ENCODE data around the gene WNK4.
"Not testable (repeated sequence)": the region's sequence is repeated elsewhere in the genome, so short reads cannot be mapped to it uniquely, and the experiment has no call there.

WNK4 gene

DNA sequence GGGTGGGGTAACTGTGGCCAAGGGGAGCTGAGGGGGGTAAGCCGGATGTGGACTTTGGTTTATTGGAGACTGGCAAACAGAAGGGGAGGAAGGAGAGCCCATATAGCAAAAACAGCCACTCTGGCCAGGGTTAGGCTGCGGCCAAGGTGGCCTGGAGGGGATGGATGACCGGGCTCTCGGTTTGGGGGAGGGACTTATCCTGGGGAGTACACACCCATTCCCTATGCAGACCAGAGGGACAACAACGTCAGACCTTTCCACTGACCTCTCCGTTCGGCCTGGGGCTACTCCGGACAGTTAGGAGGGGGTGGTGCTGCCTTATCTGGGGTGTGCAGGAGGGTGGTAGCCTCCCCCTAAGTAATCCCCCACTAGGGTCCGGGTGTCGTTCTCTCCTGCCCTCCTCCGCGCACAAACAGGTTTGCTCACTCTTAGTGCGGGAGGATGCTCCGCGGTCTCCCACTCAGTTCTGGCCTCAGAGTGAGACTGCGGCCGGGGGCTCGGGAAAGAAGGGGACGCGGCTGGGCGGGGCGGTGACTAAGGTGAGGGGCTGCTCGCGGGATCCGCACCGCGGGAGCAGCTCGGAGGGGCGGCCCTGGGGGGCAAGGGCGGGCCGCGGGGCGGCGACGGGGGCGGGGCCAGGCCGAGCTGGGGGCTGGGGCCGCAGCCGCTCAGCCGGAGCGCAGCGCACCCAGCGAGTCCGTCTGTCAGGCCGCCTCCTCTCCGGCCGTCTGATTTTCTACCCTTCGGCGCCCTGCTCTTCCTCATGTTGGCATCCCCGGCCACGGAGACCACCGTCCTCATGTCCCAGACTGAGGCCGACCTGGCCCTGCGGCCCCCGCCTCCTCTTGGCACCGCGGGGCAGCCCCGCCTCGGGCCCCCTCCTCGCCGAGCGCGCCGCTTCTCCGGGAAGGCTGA lies at the start of gene WNK4:
Gene WNK4 (plus strand): TSS at position 675 of the 915 bp plus-strand sequence. CDS start 89 bp downstream, at position 764.
- no peak for DNase-seq (ENCODE audit: low read depth)

DNA sequence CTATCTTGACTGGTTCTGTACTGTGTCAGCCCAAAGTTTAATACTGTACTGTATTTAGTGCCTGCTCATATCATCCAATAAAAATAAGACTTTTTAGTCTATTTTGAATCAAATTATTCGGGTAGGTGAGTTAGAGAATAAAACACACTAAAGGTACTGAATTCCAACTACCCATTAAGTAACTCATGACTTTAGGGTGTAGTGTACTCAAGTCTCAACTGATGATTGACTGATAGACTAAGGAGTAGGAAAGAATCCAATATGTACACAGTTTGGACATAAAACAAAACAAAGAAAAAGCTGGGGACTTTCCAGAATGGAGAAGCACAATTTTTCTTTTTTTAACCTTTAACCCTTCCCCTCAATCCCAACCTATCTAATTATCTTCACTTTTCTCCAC lies 39.7 kb upstream of the WNK4 start:
- no peak for DNase-seq (ENCODE audit: low read depth)

DNA sequence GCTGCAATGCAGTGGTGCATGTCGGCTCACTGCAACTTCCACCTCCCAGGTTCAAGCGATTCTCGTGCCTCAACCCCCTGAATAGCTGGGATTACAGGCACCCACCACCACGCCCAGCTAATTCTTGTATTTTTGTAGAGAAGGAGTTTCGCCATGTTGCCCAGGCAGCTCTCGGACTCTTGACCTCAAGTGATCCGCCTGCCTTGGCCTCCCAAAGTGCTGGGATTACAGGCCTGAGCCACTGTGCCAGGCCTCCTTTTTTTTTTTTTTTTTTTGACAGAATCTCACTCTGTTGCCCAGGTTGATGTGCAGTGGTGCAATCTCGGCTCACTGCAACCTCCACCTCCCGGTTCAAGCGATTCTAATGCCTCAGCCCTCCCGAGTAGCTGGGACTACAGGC lies 37.5 kb upstream of the WNK4 start:
- DNase-seq (ENCODE audit: low read depth): not testable (repeated sequence)

DNA sequence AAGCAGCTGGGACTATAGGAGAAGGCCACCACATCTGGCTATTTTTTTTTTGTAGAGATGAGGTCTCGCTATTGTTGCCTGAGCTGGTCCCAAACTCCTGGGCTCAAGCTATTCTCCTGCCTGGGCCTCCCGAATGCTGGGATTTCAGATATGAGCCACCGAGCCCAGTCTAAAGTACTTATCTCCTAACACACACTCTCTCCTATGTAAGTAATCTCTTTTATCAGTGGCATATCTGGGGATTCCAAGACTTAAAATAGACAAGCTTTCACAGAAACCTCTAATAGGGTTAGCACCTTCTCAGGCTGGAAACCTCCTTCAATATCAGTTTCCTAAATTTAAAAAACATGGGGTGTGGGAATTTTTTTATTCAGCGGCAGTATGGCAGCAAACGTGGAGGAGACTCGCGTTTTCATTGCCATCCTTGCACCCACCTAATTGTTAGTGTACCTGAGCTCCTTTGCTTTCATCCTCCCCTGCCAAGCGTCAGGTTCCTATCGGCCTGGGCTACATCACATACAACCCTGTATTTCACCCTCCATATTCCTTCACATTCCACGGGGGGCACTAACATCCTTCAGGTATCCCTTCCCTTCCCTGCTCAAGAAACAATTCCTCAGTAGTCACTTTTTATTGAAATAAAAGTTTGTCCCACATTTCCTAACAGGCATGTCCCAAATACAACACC lies 36.7 kb upstream of the WNK4 start:
- DNase-seq (ENCODE audit: low read depth): no peak

DNA sequence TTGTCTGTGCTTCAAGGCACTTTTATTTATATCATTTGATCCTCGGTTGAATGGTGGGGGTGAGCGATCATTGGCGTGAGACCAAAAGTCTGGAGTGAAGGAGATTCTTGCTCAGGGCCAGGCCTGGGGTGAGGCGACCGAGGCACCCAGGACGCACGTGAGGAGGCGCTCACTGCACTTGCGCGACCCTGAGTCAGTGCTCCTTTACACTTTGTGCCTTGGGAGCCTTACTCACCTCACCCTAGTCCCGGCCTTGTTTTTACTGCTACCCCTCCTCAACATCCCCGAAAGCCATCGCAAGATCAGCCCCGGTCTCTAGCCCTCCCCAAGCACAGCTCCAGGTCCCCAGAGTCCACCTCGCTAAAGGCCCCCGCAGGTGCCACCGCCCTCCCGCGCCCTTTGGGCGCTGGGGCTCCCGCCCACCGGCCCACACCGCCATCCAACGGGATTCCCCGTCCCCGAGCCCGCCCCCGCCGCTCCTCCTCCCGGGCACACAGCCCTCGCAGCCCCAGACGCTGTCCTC lies 36.1 kb upstream of the WNK4 start:
- peak; percentile 51 for DNase-seq (ENCODE audit: low read depth)

DNA sequence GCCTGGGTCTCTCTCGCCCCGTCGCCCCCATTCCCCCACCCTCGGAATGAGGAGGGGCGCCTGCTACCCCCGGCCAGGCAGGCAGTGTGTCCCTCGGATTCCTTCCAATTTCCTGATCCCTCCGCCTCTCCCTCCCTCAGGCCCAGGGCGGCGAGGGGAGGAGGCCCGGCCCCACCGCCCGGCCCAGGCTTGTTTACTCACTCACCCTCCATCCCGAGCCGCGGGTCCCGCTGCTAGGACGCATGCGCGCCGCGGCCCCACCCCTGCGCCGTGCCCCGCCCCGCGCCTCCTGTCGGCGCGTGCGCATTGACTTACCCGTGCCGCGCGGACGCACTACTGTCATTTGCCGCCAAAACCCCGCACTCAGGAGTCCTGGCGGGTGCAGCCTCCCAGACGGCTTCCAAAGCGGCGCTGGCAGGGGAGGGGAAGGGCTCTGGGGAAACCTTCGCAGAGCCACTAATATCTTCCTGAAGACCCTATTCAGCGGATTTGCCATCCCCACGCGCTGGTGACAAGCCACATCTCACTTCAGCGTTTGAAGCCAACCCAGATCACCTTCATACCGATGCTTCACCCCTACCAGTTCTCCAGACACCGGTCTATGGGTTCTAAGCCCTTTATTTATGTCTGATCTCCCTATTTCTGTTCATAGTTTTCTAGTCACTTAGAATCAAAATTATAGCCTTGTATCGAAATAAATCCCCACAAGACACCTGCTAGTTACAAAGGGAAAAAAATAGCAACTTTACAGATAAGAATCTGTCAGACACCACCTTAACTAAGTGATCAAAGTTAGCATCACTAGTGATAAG lies 35.4 kb upstream of the WNK4 start, which contains the start of gene EZH1:
Gene EZH1 (minus strand): TSS at position 235 of the 812 bp plus-strand sequence. CDS start 16,099 bp downstream, outside the sequence.
- peak; percentile 85 for DNase-seq (ENCODE audit: low read depth)

DNA sequence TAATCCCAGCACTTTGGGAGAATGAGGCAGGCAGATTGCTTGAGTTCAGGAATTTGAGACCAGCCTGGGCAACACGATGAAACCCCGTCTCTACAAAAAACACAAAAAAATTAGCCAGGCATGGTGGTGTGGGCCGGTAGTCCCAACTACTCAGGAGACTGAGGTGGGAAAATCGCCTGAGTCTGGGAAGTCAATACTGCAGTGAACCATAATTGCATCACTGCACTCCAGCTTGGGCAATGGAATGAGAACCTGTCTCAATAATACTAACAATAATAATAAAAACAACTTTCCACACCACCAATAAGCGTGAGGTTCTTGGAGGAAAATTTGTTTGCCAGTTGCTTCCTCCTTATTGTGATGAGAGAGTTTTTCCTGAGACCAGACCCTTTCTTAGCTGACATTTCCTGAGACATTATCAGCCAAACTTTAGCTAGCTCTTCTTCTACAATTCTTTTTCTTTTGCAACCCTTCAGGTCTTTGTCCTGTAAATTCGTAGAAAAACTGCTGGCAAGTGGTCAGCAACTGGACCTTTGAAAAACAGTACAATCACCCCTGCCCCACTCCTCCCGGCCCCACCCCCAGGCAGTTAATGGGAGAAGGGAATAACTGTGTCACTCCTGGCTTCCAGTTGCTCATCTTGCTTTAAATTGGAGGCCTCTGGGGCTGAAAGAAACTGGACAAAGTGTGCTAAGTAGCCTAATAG lies 32.1 kb upstream of the WNK4 start:
- no peak for DNase-seq (ENCODE audit: low read depth)

DNA sequence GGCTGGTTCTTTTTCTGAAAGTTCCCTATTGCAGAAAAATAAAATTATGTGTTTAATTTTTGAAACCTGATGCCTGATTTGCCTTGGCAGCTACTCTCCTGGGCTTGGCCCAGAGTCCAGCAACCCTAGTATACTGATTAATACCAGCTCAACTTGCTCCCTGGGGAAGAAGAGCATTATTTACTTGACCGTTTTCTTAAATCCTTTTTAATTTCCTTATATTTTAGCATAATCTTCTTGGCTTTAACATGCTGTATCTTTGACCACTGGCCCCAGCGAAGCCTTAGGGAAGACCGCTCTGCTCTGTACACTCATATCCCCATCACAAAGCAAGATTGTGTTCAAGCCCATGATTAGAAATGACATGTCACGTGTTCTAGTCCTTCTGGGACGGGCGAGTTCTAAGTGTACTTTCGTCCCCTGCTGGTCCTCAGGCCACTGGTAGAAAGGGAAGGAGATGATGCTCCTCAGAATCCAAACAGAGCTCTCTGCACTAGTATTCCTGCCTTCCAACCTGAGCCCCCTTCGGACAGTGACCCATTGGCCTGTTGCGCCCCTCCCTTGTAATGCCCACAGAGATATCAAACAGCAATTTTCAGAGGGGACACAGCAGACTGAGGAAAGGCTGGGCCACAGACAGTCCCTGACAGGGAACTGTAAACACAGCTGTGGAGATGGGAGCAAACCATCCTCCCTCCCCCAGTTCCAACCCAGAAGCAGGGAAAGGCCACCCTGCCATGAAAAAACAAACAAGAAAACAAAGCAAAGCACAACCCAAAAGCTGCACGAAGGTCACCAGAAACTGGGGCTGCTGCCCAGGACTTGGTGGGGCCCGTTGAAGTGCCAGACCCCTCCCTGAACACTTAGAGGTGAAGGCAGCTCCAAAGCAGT lies 31.3 kb upstream of the WNK4 start:
- DNase-seq (ENCODE audit: low read depth): no peak

DNA sequence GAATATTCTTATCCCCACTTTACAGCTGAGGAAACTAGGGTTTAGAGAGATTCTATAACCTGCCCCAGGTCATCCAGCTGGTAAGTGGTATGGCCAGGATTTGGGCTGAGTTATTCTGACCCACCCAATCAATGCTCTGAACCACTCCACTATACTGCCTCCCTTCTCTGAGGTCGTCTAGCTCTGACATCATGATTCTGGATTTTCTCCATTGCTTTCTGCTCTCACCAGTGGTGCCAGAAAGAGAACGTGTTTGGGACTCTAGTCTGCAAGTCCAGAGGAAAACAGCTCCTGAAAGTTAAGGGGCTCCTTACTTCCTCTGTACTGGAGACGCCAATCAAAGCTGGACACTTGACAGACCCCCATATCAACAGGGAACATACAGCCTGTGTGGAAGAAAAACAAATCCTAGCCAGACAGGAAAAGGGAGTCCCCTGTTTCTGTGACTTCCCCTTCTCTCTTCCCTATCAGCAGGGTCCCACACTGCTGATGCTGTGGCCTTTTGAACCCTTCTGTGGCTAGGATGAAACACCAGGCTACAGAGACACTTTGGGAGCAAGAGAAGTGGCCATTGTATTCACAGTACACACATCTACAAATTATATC lies 29.6 kb upstream of the WNK4 start:
- DNase-seq (ENCODE audit: low read depth): no peak

DNA sequence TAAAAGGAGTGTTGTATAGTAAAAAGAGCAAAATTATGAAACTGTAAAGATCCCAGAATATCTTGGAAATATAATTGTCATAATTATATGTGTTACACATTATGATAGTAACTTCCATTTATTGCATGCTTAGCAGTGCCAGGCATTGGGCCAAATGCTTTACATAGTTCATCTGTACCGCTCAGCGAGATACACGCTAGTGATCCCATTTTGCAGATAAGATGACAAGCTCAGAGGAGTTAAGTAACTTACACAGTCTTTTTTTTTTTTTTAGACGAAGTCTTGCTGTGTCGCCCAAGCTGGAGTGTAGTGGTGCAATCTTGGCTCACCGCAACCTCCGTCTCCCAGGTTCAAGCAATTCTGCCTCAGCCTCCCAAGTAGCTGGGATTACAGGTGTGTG lies 28.8 kb upstream of the WNK4 start:
- no peak for DNase-seq (ENCODE audit: low read depth)

DNA sequence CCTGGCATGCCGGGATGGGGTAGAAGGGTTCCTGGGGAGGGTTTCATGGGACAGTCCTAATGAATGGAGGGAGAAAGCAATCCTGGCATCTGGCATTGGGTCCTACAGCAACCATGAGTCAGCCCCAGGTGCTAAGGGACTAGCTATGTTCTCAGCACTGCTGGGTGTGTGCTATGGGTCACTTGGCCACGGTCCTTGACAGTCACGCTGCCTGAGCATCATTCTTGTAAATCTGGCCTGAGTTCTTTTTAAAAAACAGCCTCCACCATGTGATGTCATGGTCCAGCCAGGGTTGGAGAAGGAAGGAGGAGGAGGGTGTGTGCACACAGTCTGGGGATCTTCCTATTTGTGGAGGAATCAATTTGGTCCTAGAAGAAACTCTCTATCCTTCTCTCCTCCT lies 25.6 kb upstream of the WNK4 start:
- no peak for DNase-seq (ENCODE audit: low read depth)

DNA sequence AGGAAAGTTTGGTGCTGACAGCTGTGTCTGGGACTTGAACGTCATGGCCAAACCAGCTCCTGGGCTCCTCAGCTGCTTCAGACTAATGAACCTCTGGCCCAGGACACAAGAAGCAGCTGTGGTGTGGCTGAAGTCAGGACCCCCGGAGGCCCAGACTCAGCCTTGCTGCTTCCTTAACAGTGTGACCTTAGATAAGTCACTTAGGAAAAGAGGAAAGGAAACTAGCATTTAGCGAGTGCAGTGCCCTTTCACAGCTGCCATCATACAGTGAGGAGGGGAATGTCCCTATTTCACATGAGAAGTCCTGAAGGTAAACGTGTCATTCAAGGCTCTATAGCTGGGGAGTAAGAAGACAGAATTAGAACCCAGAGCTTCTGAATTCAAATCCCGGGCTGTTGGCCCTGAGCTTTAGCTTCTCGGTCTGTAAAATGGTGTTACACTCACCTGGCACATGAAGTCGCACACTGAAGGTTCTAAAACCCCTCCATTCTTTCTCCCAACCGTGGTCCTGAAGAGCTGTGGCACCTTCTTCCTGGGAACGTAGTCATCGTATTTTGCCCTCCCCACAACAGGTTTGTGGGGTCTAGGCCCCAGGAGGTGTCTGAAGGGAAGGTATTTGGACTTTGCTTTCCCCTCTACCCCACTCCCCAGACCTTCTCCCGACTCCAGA lies 20.3 kb upstream of the WNK4 start:
- no peak for DNase-seq (ENCODE audit: low read depth)

DNA sequence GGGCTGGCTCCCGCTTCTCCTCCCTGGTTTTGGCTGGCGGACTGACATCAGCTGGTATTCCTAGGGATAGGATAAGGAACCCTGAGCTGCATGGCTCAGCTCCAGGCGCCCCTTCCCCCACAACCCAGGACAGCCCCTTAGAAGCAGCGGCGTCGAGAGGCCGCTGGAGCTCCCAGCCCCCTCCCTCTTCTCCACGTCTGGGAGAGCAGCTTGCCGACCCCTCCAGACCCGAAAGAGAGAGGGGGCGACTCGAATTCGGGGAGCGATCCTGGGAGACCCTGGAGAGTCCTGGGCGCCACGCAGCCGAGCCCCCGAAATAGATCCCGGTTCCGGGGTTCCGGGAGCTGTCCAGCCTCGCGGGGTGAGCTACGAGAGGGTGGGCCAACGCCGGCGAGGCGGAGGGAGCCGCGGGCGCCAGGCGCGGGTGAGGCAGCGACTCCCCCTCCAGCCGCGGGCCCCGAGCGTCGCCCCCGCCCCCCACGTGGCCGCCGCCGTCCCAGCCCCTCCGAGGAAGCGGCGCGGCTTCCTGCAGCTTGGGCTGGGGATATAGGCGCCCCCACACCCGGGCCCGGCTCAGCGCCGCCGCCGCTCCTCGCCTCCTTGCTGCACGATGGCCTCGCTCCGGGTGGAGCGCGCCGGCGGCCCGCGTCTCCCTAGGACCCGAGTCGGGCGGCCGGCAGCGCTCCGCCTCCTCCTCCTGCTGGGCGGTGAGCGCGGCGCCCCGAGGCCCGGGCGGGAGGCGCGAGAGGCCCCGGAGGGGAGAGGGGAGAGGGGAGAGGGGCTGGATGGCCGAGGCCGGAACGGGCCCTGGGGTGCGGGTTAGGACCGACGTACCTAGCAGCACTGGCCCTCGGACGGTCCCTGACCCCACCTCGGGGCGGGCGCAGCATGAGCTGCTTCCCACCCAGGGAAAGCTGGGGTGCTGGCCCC lies 19.5 kb upstream of the WNK4 start, which contains the start of gene RAMP2:
Gene RAMP2 (plus strand): TSS at position 576 of the 930 bp plus-strand sequence. CDS start 35 bp downstream, at position 611.
- no peak for DNase-seq (ENCODE audit: low read depth)

DNA sequence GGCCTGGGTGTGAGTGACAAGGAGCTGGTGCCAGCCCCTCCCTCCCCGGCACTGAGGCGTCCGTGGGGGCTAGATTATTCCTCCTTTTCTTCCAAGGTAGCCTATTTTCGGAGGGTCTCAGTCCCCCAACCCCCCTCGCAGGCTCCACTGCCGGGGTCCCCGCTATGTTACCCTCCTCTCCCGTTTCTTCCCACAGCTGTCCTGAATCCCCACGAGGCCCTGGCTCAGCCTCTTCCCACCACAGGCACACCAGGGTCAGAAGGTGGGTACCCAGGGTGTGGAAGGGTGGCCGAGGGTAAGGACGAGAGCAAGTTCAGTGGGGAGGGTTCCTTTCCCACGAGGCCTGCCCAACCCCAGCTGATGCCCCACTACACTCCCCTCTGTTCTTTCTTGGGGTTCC lies 18.8 kb upstream of the WNK4 start:
- DNase-seq (ENCODE audit: low read depth): no peak

DNA sequence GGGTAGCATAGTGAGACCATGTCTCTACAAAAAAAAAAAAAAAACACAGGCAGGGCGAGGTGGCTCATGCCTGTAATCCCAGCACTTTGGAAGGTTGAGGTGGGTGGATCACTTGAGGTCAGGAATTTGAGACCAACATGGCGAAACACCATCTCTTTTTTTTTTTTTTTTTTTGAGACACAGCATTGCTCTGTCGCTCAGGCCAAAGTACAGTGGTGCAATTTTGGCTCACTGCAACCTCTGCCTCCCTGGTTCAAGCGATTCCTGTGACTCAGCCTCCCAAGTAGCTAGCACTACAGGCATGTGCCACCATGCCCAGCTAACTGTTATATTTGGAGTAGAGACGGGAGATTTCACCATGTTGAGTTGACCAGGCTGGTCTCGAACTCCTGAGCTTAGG lies 14.3 kb upstream of the WNK4 start:
- DNase-seq (ENCODE audit: low read depth): no peak

DNA sequence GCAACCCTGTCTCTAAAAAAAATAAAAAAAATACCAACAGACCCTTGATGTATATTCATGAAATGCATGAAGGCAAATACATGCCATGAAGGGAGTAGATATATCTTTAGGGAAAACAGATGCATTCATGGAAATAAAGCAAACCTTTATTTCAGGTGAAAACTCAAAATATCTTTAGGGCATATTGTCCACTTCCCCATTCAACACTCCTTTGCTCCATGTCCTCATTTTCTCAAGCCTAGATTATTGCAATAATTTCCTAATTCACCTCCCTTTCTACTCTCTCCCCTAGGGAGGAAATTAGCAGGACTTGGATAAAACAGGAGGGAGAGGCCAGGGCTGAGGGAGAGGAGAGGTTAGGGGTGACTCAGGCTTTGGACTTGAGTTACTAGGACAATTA lies 12.9 kb upstream of the WNK4 start:
- DNase-seq (ENCODE audit: low read depth): no peak

DNA sequence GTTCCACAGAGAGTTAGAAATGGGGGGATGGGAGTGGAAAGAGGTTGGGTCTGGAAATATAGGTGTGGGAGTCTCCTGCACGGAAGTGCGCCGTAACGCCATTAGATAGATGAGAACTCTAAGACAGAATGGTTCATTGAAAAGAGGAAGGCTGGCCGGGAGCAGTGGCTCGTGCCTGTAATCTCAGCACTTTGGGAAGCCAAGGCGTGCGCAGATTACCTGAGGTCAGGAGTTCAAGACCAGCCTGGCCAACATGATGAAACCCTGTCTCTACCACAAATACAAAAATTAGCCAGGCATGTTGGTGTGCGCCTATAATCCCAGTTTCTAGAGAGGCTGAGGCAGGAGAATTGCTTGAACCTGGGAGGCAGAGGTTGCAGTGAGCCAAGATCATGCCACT lies 12.4 kb upstream of the WNK4 start:
- DNase-seq (ENCODE audit: low read depth): not testable (repeated sequence)

DNA sequence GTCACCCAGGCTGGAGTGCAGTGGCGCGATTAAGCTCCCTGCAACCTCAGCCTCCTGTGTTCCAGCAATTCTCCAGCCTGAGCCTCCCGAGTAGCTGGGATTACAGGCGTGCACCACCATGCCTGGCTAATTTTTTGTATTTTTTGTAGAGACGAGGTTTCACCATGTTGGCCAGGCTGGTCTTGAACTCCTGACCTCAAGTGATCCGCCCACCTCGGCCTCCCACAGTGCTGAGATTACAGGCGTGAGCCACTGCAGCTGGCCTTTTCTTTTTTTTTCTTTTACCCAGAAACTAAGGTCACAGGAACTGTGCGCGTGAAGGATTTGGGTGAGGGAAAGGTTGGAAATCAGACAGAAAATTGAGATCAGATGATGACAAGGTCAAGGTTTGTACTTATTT lies 10.4 kb upstream of the WNK4 start:
- not testable (repeated sequence) for DNase-seq (ENCODE audit: low read depth)

All from activated gamma-delta T cell treated with anti-CD3 and anti-CD28 coated beads, Interleukin-2, amount 50 U/mL, for 16 hours (primary cell).